Measurements from ENCODE around the gene EXOC4.

- TF ChIP-seq POLR2A (IDR thresholded peaks at IDR 0.05; ENCODE audit: low read depth) (no peak), CTCF (IDR thresholded peaks at IDR 0.05) (no peak), POLR2AphosphoS5 (IDR thresholded peaks at IDR 0.05) (no peak)
Observed at GRCh38 chr7:133265821-133266220, 12.9 kb downstream of the EXOC4 start.
